ENCODE results near the gene PCDHGB1.

GRCh38 chr5:141363952-141364660 is 14.2 kb downstream of the PCDHGB1 start, which contains the start of gene PCDHGA5:
- TF ChIP-seq GATA2 (IDR thresholded peaks at IDR 0.05; ENCODE audit: low read depth, low read length), result no peak
- no peak for TF ChIP-seq GATA3 (IDR thresholded peaks at IDR 0.05; ENCODE audit: low read depth, low read length)
